NT2/D1 (cell line): ENCODE results near the gene SLC24A4.

Source experiments
- SUZ12 ChIP-seq: IDR thresholded peaks from 2 replicates; pipeline ENCODE4 v1.6.1; 2011; ENCODE audit not compliant: insufficient read length, insufficient read depth; ENCODE audit errors: extremely low read depth
- YY1 ChIP-seq: IDR thresholded peaks from 2 replicates; pipeline ENCODE4 v1.6.1; 2011; ENCODE audit not compliant: insufficient read length, insufficient read depth
- ZNF274 ChIP-seq: IDR thresholded peaks from 2 replicates; pipeline ENCODE4 v1.6.1; 2011; ENCODE audit warnings: mild to moderate bottlenecking, low read depth, low read length

- no peak for TF ChIP-seq ZNF274
- no peak for TF ChIP-seq YY1
- no peak for TF ChIP-seq SUZ12
These were observed 170.5 kb downstream of the SLC24A4 start for GRCh38 chr14:92493492-92493891.
